HG03095 (cell line): ENCODE data around the gene LHPP.

Experiments used
- ATAC-seq: cut with Tn5 transposase; IDR thresholded peaks from one replicate; pipeline ENCODE4 v1.9.1; 2021; ENCODE audit warnings: moderate library complexity; ENCODE audit not compliant: unreplicated experiment

The LHPP gene

GRCh38 chr10:124639646-124640045, 178.0 kb downstream of the LHPP start:
- ATAC-seq, result no peak

DNA sequence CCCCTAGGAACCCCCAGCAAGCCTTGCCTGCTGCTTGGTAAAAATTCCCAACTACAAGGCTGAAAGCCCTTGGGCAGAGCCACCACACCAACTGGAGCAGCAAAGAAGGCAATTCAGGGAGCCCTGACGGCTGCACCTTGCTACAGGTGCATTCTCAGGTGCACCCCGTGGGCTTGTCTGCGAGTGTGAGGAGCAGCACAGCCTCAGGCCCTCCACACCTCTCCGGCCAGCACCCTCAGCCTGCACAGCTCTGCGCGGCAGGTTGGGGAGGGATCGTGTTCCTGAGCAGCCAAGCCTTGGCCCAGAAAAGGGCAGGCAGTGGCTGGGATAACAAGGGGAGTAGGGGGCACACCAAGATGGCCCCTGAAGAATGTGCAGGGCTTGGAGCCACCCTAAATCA, 178.4 kb downstream of the LHPP start:
- no peak for ATAC-seq

DNA sequence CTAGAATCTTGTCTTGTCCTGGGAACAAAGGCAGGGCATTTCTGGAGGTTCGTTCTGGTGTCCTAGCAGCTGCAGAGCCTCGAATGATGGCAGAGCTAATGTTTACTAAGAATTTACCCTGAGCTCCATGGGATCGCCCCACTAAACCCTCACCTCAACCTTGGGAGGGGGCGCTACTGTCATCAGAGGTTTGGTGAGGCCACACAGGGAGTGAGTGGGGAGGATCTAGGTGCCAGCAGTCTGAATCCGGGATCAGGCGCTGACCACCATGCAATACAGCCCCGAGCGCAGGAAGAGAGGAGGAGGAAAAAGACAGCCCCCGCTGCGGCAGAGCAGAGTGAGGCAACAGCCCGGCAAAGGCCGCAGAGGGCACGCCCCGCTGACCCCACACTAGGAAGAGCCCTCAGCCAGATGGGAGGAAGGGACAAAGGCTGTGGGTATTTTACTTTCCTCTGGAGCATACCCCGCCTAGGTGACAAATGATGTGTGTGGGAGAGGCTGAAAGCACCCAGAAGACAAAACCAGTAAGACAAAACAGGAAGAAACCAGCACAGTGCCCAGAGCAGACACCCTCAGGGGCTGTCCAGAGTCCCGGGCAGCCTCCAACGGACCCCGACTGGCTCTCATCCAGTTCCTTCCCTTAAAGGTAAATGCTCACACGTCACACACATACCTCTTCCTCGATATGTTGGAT, 179.1 kb downstream of the LHPP start:
- no peak for ATAC-seq

DNA sequence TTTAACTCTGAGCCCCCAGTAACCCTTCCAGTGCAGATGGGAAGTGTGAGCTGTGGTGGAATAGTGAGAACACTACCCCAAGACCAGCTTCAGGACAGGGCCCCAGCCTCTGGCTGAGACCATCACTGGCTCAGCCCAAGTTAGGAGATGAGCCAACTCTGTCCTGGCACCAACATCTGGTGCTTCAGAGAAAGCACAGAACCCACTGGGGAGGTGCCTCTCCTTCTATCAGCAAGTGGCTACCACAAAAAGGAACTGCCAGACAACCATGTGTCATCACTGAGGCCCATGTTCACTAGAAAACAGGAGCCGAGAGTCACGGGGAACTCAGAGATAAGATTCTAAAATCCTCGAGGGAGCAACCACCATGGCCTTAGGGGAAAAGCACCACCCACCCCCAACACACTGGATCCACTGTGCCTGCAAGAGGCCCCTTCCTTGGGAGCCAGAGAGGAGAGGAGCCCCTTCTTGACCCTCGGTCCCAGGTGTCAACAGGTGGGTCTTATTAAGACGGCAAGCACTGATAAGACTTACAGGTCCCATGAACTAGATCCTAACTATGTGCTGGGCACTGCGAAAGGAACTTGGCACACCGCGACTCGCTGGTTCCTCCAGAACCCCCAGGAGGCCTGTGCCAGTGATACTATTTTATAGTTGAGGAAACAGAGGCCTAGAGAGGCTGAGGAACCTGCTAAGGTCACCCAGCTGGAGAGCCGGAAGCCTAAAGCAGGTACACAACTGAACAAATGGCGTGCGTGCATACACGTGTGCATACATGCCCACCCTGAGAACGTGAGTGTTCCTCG, 179.9 kb downstream of the LHPP start:
- ATAC-seq, result no peak

- no peak for ATAC-seq
Observed at GRCh38 chr10:124642088-124642710, 180.6 kb downstream of the LHPP start.

GRCh38 chr10:124643330-124644009, 181.8 kb downstream of the LHPP start:
- no peak for ATAC-seq

DNA sequence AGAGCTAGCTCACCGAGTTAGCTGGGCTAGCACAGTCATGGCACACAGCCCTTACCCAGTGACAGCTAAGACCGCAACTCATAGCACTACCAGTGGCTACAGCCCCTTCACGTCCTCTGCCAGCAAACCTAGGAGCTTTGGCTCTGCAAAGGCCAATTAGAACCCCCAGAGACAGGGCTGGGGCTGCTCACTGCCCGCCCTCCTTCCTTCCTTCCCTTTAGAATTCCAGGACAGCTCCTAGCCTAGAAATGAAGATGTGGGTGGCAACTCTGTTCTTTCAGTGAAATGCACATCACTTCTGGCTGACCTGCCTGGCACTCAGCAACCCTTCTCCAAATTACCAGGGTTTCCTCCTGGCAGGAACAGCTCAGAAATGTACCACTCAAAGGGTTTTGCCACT, 182.6 kb downstream of the LHPP start:
- no peak for ATAC-seq

DNA sequence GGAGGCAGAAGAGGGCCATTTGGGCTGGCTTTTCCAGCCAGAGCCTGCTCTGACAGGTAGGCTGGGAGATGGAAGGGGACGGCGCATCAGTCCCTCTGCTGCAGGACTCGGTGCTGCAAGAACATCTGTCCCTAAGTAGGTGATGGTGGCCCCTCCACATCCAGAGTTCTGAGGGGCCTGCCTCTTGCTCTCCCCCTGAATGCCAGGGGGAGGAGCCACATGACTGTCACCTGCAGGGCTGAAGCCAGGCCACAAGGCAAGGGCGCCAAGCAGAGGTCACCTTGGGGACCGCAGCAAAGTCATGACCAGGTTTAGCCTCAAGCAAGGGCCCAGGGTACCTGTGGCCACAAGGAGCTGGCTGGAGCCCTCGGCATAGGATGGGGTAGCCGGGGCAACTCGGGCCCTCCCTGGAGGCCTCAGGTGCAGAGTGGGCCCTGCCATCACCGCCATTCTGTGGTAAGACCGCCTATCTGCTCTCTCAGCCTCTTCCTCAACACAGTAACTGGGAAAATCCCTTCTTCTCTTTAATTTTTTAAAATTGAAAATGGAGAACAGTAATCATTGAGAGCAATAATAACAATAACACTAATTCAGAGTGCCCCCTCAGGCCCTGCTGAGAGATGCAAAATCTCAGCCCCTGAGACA, 183.3 kb downstream of the LHPP start:
- no peak for ATAC-seq

DNA sequence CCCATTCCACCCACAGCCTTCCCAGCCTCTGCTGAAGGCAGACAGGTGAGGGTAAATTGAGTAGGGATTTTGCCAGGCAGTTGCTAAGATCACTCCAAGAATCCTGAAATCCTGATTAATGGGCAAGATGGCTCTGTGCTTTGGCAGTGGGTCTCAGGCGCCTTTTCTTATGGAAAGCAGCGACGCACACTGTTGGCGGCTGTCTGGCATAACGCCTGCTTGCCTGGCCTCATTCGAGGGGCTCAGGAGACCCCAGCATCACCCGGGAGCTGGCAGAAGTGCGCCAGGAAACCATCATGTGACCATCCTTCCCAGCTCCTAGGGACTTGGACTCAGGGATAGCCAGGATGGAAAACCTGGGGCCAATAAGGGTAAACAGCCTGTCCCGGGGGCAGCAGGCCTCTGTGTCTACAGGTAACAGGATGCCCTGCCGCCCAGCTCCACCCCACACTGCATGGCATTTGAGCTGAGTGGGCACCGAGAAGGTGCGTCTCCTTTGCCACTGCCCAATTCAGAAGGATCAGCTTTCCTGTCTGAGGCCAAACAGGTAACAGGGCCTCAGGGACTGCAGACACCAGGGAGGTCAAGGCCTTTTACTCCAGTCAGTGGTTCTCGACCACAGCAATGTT, 184.0 kb downstream of the LHPP start:
- no peak for ATAC-seq

GRCh38 chr10:124646483-124647352, 185.1 kb downstream of the LHPP start:
- ATAC-seq, result no peak

DNA sequence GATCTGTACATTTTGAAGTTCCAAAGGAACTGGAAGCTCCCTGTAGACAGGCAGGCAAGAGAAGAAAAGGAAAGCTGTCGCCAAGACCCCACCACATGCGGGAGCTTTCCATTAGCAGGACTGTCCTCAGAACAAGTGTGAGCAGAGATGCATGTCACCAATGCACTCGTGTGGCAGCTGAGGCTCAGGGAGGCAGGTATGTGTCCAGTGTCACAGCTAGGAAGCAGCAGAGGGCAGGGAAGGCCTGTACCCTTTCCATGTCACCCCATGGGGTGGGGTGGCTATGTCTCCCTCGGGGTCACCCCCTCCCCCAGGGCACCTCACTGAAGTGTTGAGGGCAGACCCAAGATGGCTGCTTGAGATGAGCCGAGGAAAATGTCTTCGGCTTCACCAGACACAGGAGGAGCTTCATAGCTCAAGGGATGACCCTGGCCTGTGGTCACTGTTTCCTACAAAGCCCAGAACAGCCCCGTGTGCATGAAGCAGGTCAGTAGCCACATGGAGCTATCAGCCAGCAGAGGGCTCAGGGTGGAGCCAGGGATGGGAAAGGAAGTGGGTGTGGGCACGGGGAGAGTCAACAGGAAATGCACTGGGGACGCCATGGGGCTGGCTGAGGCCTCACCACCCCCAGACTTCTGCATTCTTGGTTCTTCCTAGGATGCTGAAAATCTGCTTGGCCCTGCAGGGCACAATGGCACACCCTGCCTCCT, 186.0 kb downstream of the LHPP start:
- peak; percentile 46 for ATAC-seq

- ATAC-seq, result no peak
Observed at GRCh38 chr10:124648131-124648475, 186.5 kb downstream of the LHPP start.

- ATAC-seq, result no peak
Observed at GRCh38 chr10:124648738-124649137, 187.1 kb downstream of the LHPP start.

DNA sequence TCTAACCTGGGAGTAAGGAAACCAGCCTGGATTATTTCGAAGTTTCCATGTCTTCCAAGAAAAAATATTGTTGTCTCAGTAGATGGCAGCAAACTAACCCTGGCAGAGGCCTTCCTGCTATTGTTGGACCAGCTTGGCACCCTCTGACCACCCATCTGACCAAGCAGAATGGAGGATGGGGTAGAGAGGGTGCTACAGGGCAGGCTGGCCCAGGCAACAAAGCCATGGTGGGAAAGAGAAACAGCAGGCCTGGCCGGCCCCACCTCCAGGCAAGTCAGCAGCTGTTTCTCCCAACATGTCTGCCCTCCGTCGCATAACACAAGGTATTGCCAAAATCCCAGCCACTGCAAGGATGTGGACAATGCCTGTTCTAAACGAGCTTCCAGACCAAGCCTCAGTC, 187.6 kb downstream of the LHPP start:
- ATAC-seq, result no peak

DNA sequence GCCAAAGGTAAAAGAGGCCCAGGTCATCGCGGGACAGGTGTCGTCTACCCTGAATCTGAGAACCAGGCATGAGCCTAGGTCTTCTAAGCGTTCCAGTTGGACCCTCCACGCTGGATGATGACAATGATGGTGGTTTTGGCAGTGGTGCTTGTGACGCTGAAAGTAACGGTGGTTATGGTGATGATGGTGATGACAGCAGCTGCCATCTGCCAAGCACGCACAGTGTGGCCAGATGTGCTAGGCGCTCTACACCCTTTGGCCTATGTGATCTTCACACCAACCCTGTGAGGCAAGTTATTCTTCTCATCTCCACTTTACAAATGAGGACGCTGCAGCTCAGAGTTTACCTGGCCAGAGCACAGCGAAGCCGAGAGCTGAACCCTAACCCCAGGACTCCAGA, 188.6 kb downstream of the LHPP start:
- ATAC-seq, result no peak

- ATAC-seq, result peak; percentile 40
Observed at GRCh38 chr10:124650820-124651401, 189.3 kb downstream of the LHPP start.

DNA sequence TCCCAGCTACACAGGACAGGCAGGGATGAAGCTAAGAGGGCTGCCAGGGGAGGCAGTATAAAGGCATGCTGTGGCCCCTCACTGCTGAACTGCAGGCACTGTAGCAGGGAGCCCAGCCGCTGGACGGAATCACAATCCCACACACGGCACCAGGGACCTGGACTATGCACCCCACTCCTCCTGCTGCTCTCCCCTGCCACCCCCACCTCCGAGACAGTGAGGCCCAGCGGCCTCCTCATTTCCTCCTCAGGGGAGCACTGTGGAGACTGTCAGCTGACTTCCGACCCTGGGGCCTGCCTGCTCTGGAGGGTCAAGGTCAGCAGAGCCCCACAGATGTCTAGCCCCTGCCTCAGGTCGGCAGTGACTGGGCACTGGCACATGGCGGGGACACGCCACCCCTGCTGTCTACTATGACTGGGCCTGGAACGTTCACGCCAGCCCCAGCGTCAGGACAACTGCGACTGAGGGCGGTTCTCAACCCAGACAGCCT, 189.8 kb downstream of the LHPP start:
- no peak for ATAC-seq

DNA sequence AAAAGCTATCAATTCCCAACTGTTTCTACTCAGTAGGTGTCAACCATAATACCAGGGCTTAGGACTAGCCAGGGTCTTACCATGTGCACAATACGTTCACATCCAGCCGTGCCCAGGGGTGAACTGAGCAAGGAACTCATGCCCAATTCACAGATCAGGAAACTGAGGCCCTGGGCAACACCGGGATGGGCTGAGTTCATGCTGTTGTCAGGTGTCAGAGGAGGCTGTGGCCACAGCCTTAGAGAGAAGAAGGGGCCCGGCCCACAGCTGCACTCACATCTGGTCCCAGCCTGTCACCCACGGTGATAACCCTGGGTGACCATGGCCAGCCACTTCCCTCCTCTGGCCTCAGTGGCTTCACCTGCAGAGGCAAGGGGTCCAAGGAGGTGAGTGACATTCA, 190.6 kb downstream of the LHPP start:
- ATAC-seq, result no peak

DNA sequence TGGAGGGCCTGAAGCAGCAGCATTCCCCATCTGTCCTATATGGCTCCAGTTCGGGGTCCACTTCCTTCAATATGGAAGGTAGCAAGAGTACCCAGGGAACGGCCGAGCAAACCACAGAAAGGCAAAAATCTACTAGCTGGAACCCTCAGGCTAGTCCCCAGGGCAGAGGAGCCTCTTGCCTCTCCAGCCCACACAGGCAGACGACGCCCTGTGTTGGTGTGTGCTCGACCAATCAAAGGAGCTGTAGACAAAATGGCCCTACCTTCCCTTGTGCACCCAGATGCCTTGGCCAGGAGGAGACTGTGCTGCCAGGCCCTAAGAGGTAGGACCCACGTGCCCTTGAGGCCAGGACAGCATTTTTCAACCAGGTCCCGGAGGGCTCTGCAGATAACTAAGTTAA, 191.1 kb downstream of the LHPP start:
- no peak for ATAC-seq
